NCI-H446 treated with DMSO at 0.1 percent for 48 hours (cell line): ENCODE data around the gene OR12D2.
"Not testable (repeated sequence)": the region's sequence is repeated elsewhere in the genome, so short reads cannot be mapped to it uniquely, and the experiment has no call there.

ENCODE experiments used
- DNase-seq: peaks from one replicate; lab custom pipeline; 2025; lab: John Stamatoyannopoulos, UW

Gene OR12D2, protein sequence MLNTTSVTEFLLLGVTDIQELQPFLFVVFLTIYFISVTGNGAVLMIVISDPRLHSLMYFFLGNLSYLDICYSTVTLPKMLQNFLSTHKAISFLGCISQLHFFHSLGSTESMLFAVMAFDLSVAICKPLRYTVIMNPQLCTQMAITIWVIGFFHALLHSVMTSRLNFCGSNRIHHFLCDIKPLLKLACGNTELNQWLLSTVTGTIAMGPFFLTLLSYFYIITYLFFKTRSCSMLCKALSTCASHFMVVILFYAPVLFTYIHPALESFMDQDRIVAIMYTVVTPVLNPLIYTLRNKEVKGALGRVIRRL

GRCh38 chr6:29395331-29395730, at the start of gene OR12D2:
Gene OR12D2 (plus strand): TSS chr6:29395631. CDS start chr6:29396700, 1,069 bp downstream.
- no peak for DNase-seq

DNA sequence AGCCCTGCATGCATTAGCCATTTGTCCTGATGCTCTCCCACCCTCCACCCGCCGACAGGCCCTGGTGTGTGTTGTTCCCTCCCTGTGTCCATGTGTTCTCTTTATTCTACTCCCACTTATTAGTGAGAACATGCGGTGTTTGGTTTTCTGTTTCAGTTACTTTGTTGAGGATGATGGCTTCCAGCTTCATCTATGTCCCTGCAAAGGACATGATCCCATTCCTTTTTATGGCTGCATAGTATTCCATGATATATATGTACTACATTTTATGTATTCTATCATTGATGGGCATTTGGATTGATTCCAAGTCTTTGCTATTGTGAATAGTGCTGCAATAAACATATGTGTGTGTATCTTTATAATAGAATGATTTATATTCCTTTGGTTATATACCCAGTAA, 46.1 kb upstream of the OR12D2 start:
- not testable (repeated sequence) for DNase-seq

- no peak for DNase-seq
Observed at GRCh38 chr6:29354980-29355379, 40.5 kb upstream of the OR12D2 start.

GRCh38 chr6:29355603-29356002, 39.8 kb upstream of the OR12D2 start:
- no peak for DNase-seq

DNA sequence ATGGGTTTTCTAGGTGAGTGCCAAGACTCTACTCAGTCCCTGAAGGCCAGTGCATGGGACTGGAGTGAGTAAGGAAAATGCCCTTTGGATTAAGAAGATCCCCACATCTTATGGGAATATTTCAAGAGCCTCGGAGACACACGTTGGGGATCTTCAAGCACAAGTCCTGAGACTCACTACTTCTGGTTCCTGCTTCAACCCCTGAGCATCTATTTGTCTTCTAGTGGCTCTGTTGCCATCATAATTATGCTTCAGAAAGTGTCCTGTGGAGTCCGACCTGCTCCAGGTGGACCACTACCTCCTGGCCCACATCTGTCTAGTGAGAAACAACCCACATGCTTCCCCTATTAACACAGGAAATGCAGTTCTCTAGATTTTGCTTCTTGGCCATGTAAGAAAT, 26.7 kb upstream of the OR12D2 start, which contains the start of gene OR5V1:
OR5V1 (minus strand) TSS at position 101 of the 400 bp plus-strand sequence. CDS start 12,670 bp downstream, outside the sequence.
- DNase-seq: no peak

GRCh38 chr6:29375191-29375590, 20.2 kb upstream of the OR12D2 start, which contains the start of gene OR12D3:
Gene OR12D3 (minus strand): TSS chr6:29375291. CDS start chr6:29375287, 4 bp downstream.
- no peak for DNase-seq

GRCh38 chr6:29376003-29376402, 19.4 kb upstream of the OR12D2 start:
- DNase-seq: no peak

GRCh38 chr6:29388533-29388932, 6.9 kb upstream of the OR12D2 start:
- DNase-seq: no peak

DNA sequence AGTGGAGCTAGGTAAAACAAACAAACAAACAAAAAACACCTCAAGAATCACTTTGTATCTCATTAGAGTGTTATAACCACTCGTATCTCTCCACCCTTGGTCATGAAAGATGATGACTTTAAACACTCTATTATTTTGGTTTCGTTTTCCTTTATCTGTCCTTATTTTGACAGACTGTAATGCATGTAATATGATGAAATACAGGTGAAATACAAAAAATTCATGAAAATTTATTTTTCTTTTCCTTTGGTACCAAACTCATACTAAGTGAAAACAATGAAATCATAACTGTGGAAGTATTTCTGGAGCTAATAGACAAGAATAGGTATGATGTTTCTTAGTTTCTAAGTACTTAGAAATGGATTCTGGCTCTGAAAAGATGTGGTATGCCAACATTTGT, 4.1 kb downstream of the OR12D2 start:
- DNase-seq: no peak

DNA sequence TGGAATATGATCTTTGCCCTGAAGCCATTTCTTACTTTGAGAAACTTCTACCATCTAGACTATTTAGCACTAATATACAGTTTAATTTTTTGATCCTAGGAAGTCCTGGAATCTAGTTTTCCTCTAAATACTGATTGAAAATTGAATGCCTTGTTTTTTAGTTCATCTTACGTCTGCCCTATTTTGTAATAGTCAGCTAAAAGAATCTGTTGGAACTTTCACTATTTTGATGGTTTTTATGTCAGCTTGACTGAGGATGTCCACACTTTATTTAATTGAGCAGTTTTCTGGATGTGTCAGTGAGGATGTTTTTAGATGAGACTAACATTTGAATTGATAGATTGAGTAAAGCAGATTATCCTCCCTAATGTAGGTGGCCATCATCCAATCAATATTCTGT, 8.4 kb downstream of the OR12D2 start:
- DNase-seq: no peak

GRCh38 chr6:29414588-29414987, 19.2 kb downstream of the OR12D2 start, which contains the start of gene OR12D1:
Gene OR12D1 (plus strand): TSS chr6:29414928.
- no peak for DNase-seq

- no peak for DNase-seq
Observed at GRCh38 chr6:29419516-29419915, 24.1 kb downstream of the OR12D2 start.

GRCh38 chr6:29424168-29424567, 28.7 kb downstream of the OR12D2 start:
- no peak for DNase-seq

GRCh38 chr6:29424575-29424974, 29.1 kb downstream of the OR12D2 start:
- DNase-seq: no peak

DNA sequence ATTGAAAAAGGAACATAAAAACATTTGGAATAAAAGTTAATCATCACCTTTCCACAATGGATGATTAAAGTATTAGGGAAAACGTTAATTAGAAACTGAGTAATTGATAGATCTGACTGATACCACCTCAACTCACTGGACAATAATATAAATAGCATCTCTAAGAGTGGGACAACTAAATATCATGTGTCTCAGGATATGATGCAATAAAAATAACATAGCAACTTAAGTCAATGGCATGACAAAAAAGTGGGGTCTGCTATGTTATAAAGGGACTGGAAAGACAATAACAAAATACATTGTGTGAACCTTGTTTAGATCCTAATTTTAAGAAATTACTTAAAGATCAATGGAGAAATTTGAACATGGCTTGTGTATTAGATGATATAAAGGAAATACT, 29.6 kb downstream of the OR12D2 start:
- DNase-seq: no peak

DNA sequence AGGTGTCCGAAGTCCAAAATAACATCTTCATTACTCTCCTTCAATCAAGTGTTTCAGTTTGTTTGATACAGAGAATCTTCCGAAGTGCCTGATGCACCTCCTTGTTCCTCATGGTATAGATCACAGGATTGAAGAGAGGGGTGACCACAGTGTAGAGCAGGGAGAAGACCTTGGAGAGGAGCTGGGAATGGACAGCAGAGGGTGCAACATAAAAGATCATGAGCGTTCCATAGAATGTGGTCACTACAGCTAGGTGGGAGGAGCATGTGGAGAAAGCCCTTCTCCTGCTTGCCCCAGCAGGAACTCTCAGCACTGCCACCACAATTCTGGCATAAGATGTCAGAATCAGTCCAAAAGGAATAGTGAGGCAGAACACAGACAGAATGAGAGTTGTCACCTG, 31.2 kb downstream of the OR12D2 start:
- no peak for DNase-seq

- DNase-seq: not testable (repeated sequence)
Observed at GRCh38 chr6:29436730-29437129, 41.3 kb downstream of the OR12D2 start.

GRCh38 chr6:29439006-29439405, 43.6 kb downstream of the OR12D2 start, which contains the start of gene OR10C1:
Gene OR10C1 (plus strand): TSS chr6:29439306. CDS start chr6:29440016, 710 bp downstream.
- no peak for DNase-seq

DNA sequence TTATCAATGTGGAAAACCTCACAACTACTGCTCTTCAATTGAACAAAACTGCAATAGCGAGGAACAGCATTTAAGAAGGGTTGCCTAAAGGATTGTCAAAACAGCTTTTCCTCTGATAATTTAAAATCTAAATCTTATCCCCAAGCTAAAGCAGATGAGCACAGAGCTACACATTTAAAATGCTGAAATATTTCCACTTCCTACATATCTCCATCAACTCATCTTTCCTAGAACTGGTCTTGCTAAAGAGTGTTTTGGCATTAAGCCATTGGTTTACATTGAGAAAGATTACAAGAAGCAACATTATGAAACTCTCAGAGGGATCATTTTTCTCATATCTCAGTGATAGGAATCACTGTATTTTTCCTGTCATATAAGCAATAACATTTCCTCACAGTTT, 47.3 kb downstream of the OR12D2 start:
- no peak for DNase-seq

DNA sequence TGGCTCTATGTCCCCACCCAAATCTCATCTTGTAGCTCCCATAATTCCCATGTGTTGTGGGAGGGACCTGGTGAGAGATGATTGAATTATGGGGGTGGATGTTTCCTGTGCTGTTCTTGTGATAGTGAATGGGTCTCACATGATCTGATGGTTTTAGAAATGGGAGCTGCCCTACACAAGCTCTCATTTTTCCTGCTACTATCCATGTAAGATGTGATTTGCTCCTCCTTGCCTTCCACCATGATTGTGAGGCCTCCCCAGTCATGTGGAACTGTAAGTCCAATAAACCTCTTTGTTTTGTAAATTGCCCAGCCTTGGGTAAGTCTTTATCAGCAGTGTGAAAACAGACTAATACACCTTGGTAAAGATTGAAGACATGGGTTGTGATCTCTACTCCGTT, 48.6 kb downstream of the OR12D2 start:
- not testable (repeated sequence) for DNase-seq
